Measurements from ENCODE around the gene GJB3.
"Not testable (repeated sequence)": the region's sequence is repeated elsewhere in the genome, so short reads cannot be mapped to it uniquely, and the experiment has no call there.

GJB3 gene

GRCh38 chr1:34759503-34760357, 21.3 kb upstream of the GJB3 start, which contains the start of gene GJB4:
Gene GJB4, plus strand, starts transcription at chr1:34759740. Its CDS starts 1,515 bp downstream, at chr1:34761255.
- no peak for DNase-seq (ENCODE audit: low read depth in 2 of 3, low spot score in 1 of 3)

- no peak for DNase-seq (ENCODE audit: low read depth in 2 of 3, low spot score in 1 of 3)
Measured at GRCh38 chr1:34761176-34761761, 19.7 kb upstream of the GJB3 start.

- DNase-seq (ENCODE audit: low read depth in 2 of 3, low spot score in 1 of 3) = no peak
Measured at GRCh38 chr1:34761776-34762307, 19.2 kb upstream of the GJB3 start.

DNA sequence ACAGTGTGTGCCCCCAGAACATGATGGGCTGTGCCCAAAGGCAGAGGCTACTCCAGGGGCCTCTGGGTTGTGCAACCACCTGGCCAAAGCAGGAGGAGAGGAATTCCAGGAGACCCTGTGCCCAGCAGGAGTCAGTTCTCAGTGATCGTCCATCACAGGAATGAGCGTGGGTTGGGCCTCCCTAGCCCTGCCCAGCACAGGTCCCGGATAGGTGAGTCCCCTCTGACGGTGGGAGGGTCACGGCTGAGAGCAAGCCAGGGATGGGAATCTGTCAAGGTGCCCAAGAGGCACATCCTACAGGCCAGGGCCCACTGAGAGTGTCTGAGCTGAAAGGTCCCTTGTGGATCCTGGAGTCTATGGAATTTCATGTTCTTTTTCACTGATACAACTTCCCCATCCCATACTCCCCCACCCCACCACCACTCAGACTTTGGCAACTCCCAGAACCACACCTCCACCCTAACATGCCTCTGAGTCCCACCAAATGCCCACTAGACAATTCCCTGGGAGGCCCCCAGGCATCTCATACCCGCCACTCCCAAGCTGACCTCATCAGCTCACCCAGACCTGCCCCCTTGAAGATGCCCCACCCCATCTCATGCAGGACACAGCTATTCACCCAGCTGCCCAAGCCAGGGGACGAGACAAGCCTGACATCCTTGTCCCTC, 18.4 kb upstream of the GJB3 start:
- DNase-seq (ENCODE audit: low read depth in 2 of 3, low spot score in 1 of 3) = no peak

DNA sequence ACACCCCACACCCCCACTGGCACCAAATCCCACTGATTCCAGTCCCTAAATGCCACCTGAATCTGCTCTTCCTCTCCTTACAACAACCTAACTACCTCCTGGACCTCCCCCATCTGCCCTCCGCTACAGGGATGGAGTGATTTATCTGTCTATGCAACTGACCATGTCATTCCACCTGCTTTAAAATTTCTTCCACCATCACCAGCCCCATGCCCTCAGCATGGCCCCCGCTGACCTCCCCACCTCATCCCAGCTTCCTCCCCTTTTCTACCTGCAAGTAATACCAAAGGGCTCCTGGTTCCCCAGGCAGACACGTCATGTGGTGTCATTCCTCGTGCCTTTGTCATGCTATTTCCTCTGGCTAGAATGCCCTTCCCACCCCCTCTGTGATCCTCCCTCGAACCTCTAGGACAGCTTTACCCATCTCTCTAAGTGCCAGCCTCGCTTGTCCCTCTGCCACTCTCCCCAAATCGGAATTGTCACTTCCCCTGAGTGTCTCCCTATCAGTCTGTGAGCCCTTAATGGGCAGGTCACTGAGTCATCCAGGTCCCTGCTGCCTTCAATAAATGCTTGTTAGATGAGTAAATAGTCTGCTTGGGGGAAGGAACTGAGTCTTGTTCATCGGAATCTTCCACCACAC, 17.8 kb upstream of the GJB3 start:
- DNase-seq (ENCODE audit: low read depth in 2 of 3, low spot score in 1 of 3) = no peak

GRCh38 chr1:34768856-34769255, 12.2 kb upstream of the GJB3 start:
- DNase-seq (ENCODE audit: low read depth in 2 of 3, low spot score in 1 of 3) = no peak

GRCh38 chr1:34770891-34771504, 10.0 kb upstream of the GJB3 start:
- DNase-seq (ENCODE audit: low read depth in 2 of 3, low spot score in 1 of 3) = no peak

DNA sequence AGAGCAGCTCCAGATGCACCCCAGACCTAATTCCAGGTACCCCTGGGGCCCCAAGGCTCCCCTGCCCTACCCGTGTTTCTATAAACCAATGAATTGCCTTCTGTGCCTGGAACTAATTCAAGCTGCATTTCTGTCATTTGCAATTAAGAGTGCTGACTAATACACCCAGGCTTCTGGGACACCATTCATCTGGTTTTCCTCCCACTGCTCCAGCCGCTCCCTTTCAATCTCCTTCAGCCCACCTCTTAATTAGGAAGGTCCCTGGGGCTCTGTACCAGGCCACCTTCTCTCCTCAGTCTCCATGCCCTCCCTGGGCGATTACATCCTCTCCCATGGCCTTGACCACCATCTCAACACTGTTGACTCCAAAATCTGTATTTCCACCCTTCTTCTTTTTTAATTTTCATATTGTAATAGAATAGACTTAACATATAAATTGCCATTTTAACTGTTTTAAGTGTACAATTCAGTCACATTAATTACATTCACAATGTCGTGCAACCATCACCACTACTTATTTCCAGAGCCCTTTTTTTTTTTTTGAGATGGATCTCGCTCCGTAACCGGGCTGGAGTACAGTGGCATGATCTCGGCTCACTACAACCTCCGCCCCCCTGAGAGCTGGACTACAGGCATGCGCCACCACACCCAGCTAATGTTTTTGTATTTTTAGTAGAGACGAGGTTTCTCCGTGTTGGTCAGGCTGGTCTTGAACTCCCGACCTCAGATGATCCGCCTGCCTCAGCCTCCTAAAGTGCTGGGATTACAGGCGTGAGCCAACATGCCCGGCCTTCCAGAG, 9.2 kb upstream of the GJB3 start:
- DNase-seq (ENCODE audit: low read depth in 2 of 3, low spot score in 1 of 3) = no peak

DNA sequence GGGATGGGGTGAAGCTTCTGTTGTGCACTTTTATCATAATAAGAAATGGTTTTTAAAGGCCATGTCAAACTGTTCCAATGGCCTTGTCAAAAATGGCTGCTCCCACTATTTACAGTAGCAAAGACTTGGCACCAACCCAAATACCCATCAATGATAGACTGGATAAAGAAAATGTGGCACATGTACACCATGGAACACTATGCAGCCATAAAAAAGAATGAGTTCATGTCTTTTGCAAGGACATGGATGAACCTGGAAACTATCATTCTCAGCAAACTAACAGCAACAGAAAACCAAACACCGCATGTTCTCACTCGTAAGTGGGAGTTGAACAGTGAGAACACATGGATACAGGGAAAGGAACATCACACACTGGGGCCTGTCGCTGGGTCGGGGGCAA, 7.9 kb upstream of the GJB3 start:
- DNase-seq (ENCODE audit: low read depth in 2 of 3, low spot score in 1 of 3) = not testable (repeated sequence)

GRCh38 chr1:34774957-34775356, 6.1 kb upstream of the GJB3 start:
- no peak for DNase-seq (ENCODE audit: low read depth in 2 of 3, low spot score in 1 of 3)

DNA sequence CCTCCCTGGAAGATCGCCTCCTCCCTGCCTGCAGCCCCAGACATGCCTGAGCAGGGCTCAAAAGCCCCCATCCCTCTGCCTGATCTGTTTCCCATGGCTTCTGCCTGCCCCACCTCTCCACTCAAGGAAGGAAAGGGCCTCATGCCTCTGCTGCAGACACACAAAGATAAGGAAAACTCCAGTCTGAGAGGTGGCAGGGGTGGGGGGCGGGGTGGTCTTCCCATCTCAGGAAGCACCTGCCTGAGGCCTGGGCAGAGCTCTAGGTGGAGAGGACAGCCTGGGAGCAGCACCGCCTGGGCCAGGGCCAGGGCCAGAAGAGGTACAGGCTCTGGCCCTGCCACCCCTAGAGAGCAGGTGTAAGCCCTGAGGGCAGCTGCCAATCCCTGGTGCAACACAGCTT, 4.1 kb upstream of the GJB3 start:
- no peak for DNase-seq (ENCODE audit: low read depth in 2 of 3, low spot score in 1 of 3)

GRCh38 chr1:34777519-34778321, 3.3 kb upstream of the GJB3 start:
- no peak for DNase-seq (ENCODE audit: low read depth in 2 of 3, low spot score in 1 of 3)

- DNase-seq (ENCODE audit: low read depth in 2 of 3, low spot score in 1 of 3) = no peak
Measured at GRCh38 chr1:34778381-34778780, 2.6 kb upstream of the GJB3 start.

GRCh38 chr1:34779005-34779404, 2.0 kb upstream of the GJB3 start:
- no peak for DNase-seq (ENCODE audit: low read depth in 2 of 3, low spot score in 1 of 3)

DNA sequence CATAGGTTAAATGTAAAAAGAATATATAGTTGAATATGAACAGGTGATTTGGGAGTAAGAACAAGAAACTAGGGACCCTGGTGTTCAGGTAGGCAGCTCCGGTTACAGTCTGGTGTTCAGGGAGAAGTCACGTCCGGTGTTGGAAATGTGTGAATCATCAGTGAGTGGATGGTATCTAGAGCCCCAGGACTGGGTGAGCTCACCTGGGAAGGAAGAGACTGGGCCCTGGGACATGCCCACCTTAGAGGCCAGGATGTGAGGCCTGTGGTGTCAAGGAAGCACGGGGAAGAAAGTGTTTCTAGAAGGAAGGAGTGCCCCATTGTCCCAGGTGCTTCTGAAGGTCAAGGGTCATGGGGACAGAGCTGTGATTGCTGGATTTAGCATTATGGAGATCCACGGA, 1.5 kb upstream of the GJB3 start:
- DNase-seq (ENCODE audit: low read depth in 2 of 3, low spot score in 1 of 3) = no peak

DNA sequence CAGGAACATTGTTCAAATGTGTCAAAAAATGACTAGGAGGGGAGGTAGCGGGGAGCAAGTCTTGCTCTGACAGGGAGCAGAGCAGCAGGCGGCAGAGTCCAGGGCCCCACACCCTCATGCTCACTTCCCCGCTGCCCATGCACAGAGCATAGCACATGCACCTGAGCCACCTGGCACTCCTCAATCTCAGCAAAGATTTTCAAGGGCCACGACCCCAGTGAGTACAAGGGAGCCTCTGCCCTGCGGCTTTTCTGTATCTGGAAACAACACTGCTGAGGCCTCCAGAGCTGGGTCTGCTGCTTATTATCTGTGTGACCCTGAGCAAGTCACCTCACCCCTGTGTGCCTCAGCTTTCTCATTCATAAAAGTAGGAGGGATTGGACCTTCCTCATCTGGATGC, 1.1 kb upstream of the GJB3 start:
- DNase-seq (ENCODE audit: low read depth in 2 of 3, low spot score in 1 of 3) = no peak

GRCh38 chr1:34780528-34780927, 486 bp upstream of the GJB3 start:
- no peak for DNase-seq (ENCODE audit: low read depth in 2 of 3, low spot score in 1 of 3)

DNA sequence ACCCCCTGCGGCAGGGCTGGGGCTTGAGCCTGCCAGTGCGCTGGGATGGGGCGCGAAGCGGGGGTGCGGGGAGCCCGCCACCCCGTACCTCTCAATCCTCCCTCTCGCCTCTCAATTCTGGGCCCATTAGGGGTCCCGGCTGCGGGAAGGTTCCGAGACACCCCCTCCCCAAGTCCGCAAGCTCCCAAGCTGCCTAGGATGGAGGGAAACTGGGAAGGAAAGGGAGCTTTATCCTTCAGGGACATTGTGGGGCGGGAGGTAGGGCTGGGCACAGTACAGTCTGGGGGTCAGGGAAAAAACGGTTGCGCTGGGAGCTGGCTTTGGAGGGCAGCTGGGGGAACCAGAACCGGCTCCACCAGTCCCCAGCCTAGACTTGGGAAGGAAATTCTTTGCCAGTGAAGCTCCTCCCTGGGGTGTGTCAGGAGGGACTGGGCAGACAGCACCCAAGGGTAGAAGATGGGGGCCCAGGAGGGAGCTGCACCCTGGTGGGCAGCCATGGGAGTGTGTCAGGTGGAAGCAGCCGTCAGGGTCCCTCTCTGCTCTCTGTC, 904 bp downstream of the GJB3 start:
- DNase-seq (ENCODE audit: low read depth in 2 of 3, low spot score in 1 of 3) = no peak

GRCh38 chr1:34784751-34785221, 3.8 kb downstream of the GJB3 start:
- no peak for DNase-seq (ENCODE audit: low read depth in 2 of 3, low spot score in 1 of 3)
